Myometrial cell (primary cell): ENCODE results near the gene CST7. TPM values are rescaled to one million over a fixed set of nuclear protein-coding genes. Genes with fewer than 3 reads are reported as not detected.

ENCODE experiments used
- total RNA-seq: library from RNA; depleted of rRNA; stranded (reverse); fragments of >200 nt; gene quantifications from 2 replicates; pipeline ENCODE4 v1.2.3, GENCODE V29; 2015

CST7 gene
- not detected in 2 replicates for total RNA-seq

DNA sequence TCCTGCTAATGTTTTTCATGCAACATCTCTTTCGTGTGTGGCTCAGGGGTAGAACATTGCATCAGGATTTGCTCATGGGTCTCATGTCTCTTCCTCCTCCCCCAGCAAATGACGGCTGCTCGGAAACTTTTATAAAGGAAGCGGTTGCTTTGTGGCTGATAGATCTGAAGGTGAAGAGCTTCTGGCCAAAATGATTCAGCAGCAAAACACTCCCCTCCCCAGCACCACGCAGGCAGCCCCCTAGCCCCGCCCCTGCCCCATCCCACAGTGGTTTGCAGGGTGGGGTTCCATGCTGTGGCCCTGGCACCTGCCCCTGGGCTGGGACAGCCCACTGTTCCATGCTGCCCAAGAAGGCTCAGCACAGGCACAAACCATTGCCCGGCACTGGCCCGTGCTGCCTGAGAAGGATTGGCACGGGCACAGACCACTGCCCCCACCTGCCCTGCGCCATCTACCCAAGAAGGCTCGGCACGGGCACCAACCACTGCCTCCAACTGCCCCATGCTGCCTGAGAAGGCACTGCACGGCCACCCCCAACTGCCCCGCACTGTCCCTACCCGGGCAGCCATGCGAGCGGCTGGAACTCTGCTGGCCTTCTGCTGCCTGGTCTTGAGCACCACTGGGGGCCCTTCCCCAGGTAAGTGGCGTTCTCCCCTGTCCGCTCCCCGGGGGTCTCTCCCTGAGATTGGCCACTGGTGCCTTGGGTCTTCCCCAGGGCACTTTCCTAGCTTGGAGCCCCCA is at the start of gene CST7:
TSS of gene CST7 (plus strand) at position 331 of the 741 bp plus-strand sequence. CDS start at position 568, 237 bp downstream.

GRCh38 chr20:24992487-24993205 is 43.6 kb downstream of the CST7 start, which contains the start of gene APMAP:
Gene APMAP, minus strand, starts transcription at chr20:24992751. Its CDS starts 63 bp downstream, at chr20:24992688.

Other genes with a start within 250 kb of the CST7 start
- gene APMAP, start 43.5 kb downstream of the CST7 start, total RNA-seq, result 156 and 159 TPM in 2 replicates
- gene ACSS1, start 108.9 kb downstream of the CST7 start, total RNA-seq, result 5.2 and 7.1 TPM in 2 replicates
- not detected in 2 replicates for gene VSX1, start 132.9 kb downstream of the CST7 start, total RNA-seq
- gene ENTPD6, start 246.4 kb downstream of the CST7 start, total RNA-seq, result 87.4 and 110 TPM in 2 replicates